HEK293 (cell line): ENCODE data around the gene BCL2L13.

Experiments used
- FEZF1 ChIP-seq: fragments of 450-650 bp; formaldehyde crosslinking; IDR thresholded peaks from 2 replicates; pipeline ENCODE4 v1.5.1; 2016; ENCODE audit warnings: missing biosample characterization, missing genetic modification characterization
- GFI1B ChIP-seq: fragments of 450-650 bp; formaldehyde crosslinking; IDR thresholded peaks from 2 replicates; pipeline ENCODE4 v1.5.1; 2016; ENCODE audit warnings: missing biosample characterization, missing genetic modification characterization
- GLI4 ChIP-seq: fragments of 450-650 bp; formaldehyde crosslinking; IDR thresholded peaks from 2 replicates; pipeline ENCODE4 v1.5.1; 2016; ENCODE audit warnings: missing biosample characterization, missing genetic modification characterization
- GLIS1 ChIP-seq: fragments of 450-650 bp; formaldehyde crosslinking; IDR thresholded peaks from 2 replicates; pipeline ENCODE4 v1.5.1; 2016; ENCODE audit warnings: missing biosample characterization, missing genetic modification characterization
- RBAK ChIP-seq: fragments of 450-650 bp; formaldehyde crosslinking; IDR thresholded peaks from 2 replicates; pipeline ENCODE4 v1.5.1; 2016; ENCODE audit warnings: missing biosample characterization, missing genetic modification characterization
- ZBTB7A ChIP-seq: fragments of 450-650 bp; formaldehyde crosslinking; IDR thresholded peaks from 2 replicates; pipeline ENCODE4 v1.5.1; 2016; ENCODE audit warnings: low read depth, missing biosample characterization, missing genetic modification characterization
- ZNF174 ChIP-seq: fragments of 450-650 bp; formaldehyde crosslinking; IDR thresholded peaks from 2 replicates; pipeline ENCODE4 v1.5.0; 2017; ENCODE audit warnings: missing biosample characterization, mild to moderate bottlenecking, missing genetic modification characterization
- ZNF354C ChIP-seq: fragments of 450-650 bp; formaldehyde crosslinking; IDR thresholded peaks from 2 replicates; pipeline ENCODE4 v1.5.1; 2016; ENCODE audit warnings: missing biosample characterization, missing genetic modification characterization, low read depth, borderline replicate concordance
- ZNF366 ChIP-seq: fragments of 450-650 bp; formaldehyde crosslinking; conservative IDR thresholded peaks from 2 replicates; pipeline ENCODE4 v1.5.1; 2016; ENCODE audit warnings: missing biosample characterization, missing genetic modification characterization
- ZNF404 ChIP-seq: fragments of 450-650 bp; formaldehyde crosslinking; IDR thresholded peaks from 2 replicates; pipeline ENCODE4 v1.5.1; 2017; ENCODE audit warnings: missing biosample characterization, missing genetic modification characterization
- ZNF423 ChIP-seq: fragments of 450-650 bp; formaldehyde crosslinking; IDR thresholded peaks from 2 replicates; pipeline ENCODE4 v1.5.1; 2016; ENCODE audit warnings: missing biosample characterization, missing genetic modification characterization
- ZNF426 ChIP-seq: fragments of 450-650 bp; formaldehyde crosslinking; IDR thresholded peaks from 2 replicates; pipeline ENCODE4 v1.5.1; 2017; ENCODE audit warnings: missing biosample characterization, missing genetic modification characterization, mild to moderate bottlenecking, inconsistent platforms, moderate library complexity
- ZNF433 ChIP-seq: fragments of 450-650 bp; formaldehyde crosslinking; IDR thresholded peaks from 2 replicates; pipeline ENCODE4 v1.5.1; 2016; ENCODE audit warnings: missing biosample characterization, missing genetic modification characterization, low read depth
- ZNF48 ChIP-seq: fragments of 450-650 bp; formaldehyde crosslinking; IDR thresholded peaks from 2 replicates; pipeline ENCODE4 v1.5.1; 2016; ENCODE audit warnings: missing biosample characterization, missing genetic modification characterization
- ZNF558 ChIP-seq: fragments of 450-650 bp; formaldehyde crosslinking; IDR thresholded peaks from 2 replicates; pipeline ENCODE4 v1.5.1; 2016; ENCODE audit warnings: missing biosample characterization, missing genetic modification characterization
- ZNF660 ChIP-seq: fragments of 450-650 bp; IDR thresholded peaks from 2 replicates; pipeline ENCODE4 v1.5.1; 2018; ENCODE audit warnings: missing biosample characterization, mild to moderate bottlenecking, missing genetic modification characterization
- ZNF664 ChIP-seq: fragments of 450-650 bp; formaldehyde crosslinking; IDR thresholded peaks from 2 replicates; pipeline ENCODE4 v1.5.1; 2016; ENCODE audit warnings: missing biosample characterization, missing genetic modification characterization
- ZNF768 ChIP-seq: fragments of 450-650 bp; formaldehyde crosslinking; IDR thresholded peaks from 2 replicates; pipeline ENCODE4 v1.5.1; 2018; ENCODE audit warnings: missing biosample characterization, mild to moderate bottlenecking, missing genetic modification characterization
- ZNF791 ChIP-seq: fragments of 450-650 bp; formaldehyde crosslinking; IDR thresholded peaks from 2 replicates; pipeline ENCODE4 v1.5.1; 2016; ENCODE audit warnings: missing biosample characterization, missing genetic modification characterization
- TF ChIP-seq, protein P1 (sequence below): fragments of 450-650 bp; formaldehyde crosslinking; IDR thresholded peaks from 2 replicates; pipeline ENCODE4 v1.5.1; 2016; ENCODE audit warnings: missing biosample characterization, missing genetic modification characterization
- TF ChIP-seq, protein P2 (sequence below): fragments of 450-650 bp; IDR thresholded peaks from 2 replicates; pipeline ENCODE4 v1.5.1; 2018; ENCODE audit warnings: missing biosample characterization, missing genetic modification characterization
- TF ChIP-seq, protein P3 (sequence below): fragments of 450-650 bp; formaldehyde crosslinking; IDR thresholded peaks from 2 replicates; pipeline ENCODE4 v1.5.1; 2016; ENCODE audit warnings: missing biosample characterization, missing genetic modification characterization, low read depth
- TF ChIP-seq, protein P4 (sequence below): fragments of 450-650 bp; formaldehyde crosslinking; conservative IDR thresholded peaks from 2 replicates; pipeline ENCODE4 v1.5.1; 2016; ENCODE audit warnings: low read depth, missing biosample characterization, missing genetic modification characterization
- TF ChIP-seq, protein P5 (sequence below): fragments of 450-650 bp; formaldehyde crosslinking; IDR thresholded peaks from 2 replicates; pipeline ENCODE4 v1.5.1; 2016; ENCODE audit warnings: missing biosample characterization, missing genetic modification characterization
- TF ChIP-seq, protein P6 (sequence below): fragments of 450-650 bp; formaldehyde crosslinking; IDR thresholded peaks from 2 replicates; pipeline ENCODE4 v1.5.0; 2017; ENCODE audit warnings: missing biosample characterization, missing genetic modification characterization, borderline replicate concordance

Gene BCL2L13

DNA sequence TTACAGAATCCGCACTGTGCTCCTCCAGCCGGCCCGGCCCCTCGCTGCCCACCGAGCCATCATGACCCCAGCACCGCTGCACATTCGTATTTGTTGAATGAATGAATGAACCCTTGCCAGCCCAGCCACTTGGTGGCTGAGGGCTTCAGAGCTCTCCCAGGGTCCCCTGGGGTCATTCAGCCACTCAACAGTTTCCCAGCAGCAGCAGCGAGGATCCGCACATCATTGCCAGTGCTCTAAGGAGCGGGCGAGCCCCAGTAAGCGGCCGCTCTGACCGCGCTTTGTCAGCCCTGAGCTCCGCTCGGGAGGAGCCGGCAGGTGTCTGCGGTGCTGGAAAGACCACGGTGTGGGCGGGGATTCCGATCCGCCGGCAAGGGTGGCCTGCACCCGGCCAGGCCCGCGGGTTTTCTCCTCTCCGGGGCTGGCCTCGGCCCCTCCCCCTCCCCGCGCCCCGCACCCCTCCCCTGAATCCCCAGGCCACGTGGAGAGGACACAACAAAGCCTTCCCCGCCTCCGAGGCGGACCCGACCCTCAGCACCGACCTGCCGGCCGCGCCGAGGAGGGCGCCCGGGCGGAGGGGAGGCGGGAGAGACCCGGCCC lies 135.1 kb downstream of the BCL2L13 start (continued):
- TF ChIP-seq ZBTB7A (tag by site-specific recombination) = no peak
- no peak for TF ChIP-seq ZNF404 (tag by site-specific recombination)
- no peak for TF ChIP-seq ZNF768
- TF ChIP-seq RBAK (tag by site-specific recombination) = no peak
- TF ChIP-seq GFI1B = no peak
- TF ChIP-seq, protein P1, sequence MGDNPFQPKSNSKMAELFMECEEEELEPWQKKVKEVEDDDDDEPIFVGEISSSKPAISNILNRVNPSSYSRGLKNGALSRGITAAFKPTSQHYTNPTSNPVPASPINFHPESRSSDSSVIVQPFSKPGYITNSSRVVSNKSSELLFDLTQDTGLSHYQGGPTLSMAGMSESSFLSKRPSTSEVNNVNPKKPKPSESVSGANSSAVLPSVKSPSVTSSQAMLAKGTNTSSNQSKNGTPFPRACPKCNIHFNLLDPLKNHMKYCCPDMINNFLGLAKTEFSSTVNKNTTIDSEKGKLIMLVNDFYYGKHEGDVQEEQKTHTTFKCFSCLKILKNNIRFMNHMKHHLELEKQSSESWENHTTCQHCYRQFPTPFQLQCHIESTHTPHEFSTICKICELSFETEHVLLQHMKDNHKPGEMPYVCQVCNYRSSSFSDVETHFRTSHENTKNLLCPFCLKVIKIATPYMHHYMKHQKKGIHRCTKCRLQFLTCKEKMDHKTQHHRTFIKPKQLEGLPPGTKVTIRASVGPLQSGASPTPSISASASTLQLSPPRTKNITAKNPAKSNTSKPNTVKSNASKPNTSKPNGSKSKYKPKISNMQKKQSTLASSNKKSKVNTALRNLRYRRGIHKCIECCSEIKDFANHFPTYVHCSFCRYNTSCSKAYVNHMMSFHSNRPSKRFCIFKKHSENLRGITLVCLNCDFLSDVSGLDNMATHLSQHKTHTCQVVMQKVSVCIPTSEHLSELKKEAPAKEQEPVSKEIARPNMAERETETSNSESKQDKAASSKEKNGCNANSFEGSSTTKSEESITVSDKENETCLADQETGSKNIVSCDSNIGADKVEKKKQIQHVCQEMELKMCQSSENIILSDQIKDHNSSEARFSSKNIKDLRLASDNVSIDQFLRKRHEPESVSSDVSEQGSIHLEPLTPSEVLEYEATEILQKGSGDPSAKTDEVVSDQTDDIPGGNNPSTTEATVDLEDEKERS = no peak
- TF ChIP-seq ZNF48 (tag by site-specific recombination) = no peak
- no peak for TF ChIP-seq ZNF433 (tag by site-specific recombination)
- TF ChIP-seq ZNF558 (tag by site-specific recombination) = no peak
- no peak for TF ChIP-seq ZNF426 (tag by site-specific recombination)
- TF ChIP-seq, protein P2, sequence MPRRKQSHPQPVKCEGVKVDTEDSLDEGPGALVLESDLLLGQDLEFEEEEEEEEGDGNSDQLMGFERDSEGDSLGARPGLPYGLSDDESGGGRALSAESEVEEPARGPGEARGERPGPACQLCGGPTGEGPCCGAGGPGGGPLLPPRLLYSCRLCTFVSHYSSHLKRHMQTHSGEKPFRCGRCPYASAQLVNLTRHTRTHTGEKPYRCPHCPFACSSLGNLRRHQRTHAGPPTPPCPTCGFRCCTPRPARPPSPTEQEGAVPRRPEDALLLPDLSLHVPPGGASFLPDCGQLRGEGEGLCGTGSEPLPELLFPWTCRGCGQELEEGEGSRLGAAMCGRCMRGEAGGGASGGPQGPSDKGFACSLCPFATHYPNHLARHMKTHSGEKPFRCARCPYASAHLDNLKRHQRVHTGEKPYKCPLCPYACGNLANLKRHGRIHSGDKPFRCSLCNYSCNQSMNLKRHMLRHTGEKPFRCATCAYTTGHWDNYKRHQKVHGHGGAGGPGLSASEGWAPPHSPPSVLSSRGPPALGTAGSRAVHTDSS (tag by site-specific recombination) = no peak
- no peak for TF ChIP-seq ZNF354C (tag by site-specific recombination)
- no peak for TF ChIP-seq FEZF1 (tag by site-specific recombination)
- TF ChIP-seq GLI4 = no peak
- 0 out of 2 replicates have a peak, but pooled peaks have one; percentile 4 for TF ChIP-seq ZNF660 (tag by site-specific recombination)
- TF ChIP-seq, protein P3, sequence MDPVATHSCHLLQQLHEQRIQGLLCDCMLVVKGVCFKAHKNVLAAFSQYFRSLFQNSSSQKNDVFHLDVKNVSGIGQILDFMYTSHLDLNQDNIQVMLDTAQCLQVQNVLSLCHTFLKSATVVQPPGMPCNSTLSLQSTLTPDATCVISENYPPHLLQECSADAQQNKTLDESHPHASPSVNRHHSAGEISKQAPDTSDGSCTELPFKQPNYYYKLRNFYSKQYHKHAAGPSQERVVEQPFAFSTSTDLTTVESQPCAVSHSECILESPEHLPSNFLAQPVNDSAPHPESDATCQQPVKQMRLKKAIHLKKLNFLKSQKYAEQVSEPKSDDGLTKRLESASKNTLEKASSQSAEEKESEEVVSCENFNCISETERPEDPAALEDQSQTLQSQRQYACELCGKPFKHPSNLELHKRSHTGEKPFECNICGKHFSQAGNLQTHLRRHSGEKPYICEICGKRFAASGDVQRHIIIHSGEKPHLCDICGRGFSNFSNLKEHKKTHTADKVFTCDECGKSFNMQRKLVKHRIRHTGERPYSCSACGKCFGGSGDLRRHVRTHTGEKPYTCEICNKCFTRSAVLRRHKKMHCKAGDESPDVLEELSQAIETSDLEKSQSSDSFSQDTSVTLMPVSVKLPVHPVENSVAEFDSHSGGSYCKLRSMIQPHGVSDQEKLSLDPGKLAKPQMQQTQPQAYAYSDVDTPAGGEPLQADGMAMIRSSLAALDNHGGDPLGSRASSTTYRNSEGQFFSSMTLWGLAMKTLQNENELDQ = no peak
- TF ChIP-seq, protein P4, sequence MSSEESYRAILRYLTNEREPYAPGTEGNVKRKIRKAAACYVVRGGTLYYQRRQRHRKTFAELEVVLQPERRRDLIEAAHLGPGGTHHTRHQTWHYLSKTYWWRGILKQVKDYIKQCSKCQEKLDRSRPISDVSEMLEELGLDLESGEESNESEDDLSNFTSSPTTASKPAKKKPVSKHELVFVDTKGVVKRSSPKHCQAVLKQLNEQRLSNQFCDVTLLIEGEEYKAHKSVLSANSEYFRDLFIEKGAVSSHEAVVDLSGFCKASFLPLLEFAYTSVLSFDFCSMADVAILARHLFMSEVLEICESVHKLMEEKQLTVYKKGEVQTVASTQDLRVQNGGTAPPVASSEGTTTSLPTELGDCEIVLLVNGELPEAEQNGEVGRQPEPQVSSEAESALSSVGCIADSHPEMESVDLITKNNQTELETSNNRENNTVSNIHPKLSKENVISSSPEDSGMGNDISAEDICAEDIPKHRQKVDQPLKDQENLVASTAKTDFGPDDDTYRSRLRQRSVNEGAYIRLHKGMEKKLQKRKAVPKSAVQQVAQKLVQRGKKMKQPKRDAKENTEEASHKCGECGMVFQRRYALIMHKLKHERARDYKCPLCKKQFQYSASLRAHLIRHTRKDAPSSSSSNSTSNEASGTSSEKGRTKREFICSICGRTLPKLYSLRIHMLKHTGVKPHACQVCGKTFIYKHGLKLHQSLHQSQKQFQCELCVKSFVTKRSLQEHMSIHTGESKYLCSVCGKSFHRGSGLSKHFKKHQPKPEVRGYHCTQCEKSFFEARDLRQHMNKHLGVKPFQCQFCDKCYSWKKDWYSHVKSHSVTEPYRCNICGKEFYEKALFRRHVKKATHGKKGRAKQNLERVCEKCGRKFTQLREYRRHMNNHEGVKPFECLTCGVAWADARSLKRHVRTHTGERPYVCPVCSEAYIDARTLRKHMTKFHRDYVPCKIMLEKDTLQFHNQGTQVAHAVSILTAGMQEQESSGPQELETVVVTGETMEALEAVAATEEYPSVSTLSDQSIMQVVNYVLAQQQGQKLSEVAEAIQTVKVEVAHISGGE = no peak
- TF ChIP-seq, protein P5, sequence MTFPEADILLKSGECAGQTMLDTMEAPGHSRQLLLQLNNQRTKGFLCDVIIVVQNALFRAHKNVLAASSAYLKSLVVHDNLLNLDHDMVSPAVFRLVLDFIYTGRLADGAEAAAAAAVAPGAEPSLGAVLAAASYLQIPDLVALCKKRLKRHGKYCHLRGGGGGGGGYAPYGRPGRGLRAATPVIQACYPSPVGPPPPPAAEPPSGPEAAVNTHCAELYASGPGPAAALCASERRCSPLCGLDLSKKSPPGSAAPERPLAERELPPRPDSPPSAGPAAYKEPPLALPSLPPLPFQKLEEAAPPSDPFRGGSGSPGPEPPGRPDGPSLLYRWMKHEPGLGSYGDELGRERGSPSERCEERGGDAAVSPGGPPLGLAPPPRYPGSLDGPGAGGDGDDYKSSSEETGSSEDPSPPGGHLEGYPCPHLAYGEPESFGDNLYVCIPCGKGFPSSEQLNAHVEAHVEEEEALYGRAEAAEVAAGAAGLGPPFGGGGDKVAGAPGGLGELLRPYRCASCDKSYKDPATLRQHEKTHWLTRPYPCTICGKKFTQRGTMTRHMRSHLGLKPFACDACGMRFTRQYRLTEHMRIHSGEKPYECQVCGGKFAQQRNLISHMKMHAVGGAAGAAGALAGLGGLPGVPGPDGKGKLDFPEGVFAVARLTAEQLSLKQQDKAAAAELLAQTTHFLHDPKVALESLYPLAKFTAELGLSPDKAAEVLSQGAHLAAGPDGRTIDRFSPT (tag by site-specific recombination) = no peak
- TF ChIP-seq ZNF366 (tag by site-specific recombination) = no peak
- no peak for TF ChIP-seq ZNF664 (tag by site-specific recombination)
- TF ChIP-seq ZNF174 (tag by site-specific recombination) = no peak
- TF ChIP-seq ZNF791 = no peak
- TF ChIP-seq ZNF423 (tag by site-specific recombination) = no peak
- TF ChIP-seq, protein P6, sequence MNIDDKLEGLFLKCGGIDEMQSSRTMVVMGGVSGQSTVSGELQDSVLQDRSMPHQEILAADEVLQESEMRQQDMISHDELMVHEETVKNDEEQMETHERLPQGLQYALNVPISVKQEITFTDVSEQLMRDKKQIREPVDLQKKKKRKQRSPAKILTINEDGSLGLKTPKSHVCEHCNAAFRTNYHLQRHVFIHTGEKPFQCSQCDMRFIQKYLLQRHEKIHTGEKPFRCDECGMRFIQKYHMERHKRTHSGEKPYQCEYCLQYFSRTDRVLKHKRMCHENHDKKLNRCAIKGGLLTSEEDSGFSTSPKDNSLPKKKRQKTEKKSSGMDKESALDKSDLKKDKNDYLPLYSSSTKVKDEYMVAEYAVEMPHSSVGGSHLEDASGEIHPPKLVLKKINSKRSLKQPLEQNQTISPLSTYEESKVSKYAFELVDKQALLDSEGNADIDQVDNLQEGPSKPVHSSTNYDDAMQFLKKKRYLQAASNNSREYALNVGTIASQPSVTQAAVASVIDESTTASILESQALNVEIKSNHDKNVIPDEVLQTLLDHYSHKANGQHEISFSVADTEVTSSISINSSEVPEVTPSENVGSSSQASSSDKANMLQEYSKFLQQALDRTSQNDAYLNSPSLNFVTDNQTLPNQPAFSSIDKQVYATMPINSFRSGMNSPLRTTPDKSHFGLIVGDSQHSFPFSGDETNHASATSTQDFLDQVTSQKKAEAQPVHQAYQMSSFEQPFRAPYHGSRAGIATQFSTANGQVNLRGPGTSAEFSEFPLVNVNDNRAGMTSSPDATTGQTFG = no peak
- TF ChIP-seq GLIS1 = peak; percentile 44
